ENCODE measurements around the gene EVI2B.
"Not testable (repeated sequence)": the region's sequence is repeated elsewhere in the genome, so short reads cannot be mapped to it uniquely, and the experiment has no call there.

EVI2B gene

DNA sequence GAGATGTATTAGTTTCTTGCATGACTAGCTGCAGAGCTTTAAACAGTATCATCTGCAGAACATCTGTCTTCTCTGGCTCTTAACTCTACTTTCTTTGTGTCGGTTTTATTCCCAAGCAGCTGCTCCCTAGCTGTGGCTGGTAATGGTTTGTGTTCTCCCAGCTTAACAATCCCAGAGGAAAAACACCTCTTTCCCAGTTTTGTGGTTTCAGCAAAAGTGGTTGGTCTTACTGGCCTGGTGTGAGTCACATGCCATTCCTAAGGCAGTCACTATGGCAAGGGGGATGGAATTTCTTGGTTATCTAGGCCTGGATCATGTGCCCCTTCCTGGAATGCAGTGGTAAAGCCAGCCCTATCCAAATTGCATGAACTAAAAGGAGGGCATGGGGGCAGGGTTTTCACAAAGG, 44.3 kb downstream of the EVI2B start:
- H3K4me3 ChIP-seq (ENCODE audit: low read depth, low read length) = no peak overlapping the region
- TF ChIP-seq, protein P1, sequence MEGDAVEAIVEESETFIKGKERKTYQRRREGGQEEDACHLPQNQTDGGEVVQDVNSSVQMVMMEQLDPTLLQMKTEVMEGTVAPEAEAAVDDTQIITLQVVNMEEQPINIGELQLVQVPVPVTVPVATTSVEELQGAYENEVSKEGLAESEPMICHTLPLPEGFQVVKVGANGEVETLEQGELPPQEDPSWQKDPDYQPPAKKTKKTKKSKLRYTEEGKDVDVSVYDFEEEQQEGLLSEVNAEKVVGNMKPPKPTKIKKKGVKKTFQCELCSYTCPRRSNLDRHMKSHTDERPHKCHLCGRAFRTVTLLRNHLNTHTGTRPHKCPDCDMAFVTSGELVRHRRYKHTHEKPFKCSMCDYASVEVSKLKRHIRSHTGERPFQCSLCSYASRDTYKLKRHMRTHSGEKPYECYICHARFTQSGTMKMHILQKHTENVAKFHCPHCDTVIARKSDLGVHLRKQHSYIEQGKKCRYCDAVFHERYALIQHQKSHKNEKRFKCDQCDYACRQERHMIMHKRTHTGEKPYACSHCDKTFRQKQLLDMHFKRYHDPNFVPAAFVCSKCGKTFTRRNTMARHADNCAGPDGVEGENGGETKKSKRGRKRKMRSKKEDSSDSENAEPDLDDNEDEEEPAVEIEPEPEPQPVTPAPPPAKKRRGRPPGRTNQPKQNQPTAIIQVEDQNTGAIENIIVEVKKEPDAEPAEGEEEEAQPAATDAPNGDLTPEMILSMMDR (IDR thresholded peaks at IDR 0.05; ENCODE audit: low read depth, low read length) = no peak

DNA sequence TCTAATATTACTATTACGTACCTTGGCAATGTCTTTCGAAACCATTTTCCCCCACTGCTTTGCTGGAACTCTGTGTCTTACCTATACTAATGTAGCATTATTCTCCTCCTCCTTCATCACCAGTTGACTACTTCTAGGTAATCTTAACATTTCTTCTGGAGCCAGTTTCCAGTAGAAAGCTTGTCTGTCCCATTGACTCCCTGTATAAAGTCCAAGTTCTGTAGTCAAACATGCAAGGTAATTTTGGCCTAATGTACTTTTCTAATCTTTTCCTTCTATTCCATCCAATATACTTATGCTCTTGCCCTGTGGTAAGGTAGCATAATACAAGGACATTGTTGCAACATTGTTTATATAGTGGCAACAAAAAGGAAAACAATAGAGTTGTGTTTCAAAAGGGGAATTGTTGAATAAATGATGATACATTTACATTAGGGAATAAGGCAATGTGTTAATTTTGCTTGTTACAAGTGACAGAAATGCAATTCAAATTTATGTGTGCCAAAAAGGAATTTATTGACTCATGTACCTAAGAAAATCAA, 44.7 kb downstream of the EVI2B start:
- TF ChIP-seq, protein P1 (IDR thresholded peaks at IDR 0.05; ENCODE audit: low read depth, low read length) = no peak
- no peak overlapping the region for H3K4me3 ChIP-seq (ENCODE audit: low read depth, low read length)

DNA sequence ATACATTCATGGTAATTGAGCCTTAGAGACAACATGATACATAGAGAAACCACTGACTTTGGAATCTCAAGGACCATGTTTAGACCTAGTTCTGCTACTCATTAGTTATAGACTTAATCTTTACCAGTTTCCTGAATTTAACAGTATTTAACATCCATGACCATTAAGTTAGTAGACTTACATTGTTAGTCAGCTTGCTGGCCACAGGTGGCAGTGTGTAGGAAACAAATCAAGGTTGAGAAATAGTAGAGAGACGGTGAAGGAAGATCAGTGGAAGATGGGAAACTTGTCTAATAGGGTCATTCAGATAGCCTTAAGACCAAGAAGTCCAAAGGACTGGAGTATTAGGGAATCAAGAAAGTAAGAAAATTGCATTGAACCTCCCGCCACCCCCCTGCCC, 47.8 kb downstream of the EVI2B start:
- TF ChIP-seq, protein P1 (IDR thresholded peaks at IDR 0.05; ENCODE audit: low read depth, low read length) = no peak

DNA sequence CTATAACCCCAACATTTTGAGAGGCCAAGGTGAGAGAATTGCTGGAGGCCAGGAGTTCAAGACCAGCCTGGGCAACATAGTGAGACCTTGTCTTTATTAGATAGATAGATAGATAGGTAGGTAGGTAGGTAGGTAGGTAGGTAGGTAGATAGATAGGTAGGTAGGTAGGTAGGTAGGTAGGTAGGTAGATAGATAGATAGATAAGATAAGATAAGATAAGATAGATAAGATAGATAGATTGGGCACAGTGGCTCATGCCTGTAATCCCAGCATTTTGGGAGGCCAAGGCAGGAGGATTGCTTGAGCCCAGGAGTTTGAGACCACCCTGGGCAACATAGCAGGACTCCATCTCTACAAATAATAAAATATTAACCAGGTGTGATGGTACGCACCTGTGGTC, 50.9 kb downstream of the EVI2B start:
- not testable (repeated sequence) for H3K4me3 ChIP-seq (ENCODE audit: low read depth, low read length)

More for the DNA sequence above, 47.8 kb downstream of the EVI2B start:
- H3K4me3 ChIP-seq (ENCODE audit: low read depth, low read length) = no peak overlapping the region

DNA sequence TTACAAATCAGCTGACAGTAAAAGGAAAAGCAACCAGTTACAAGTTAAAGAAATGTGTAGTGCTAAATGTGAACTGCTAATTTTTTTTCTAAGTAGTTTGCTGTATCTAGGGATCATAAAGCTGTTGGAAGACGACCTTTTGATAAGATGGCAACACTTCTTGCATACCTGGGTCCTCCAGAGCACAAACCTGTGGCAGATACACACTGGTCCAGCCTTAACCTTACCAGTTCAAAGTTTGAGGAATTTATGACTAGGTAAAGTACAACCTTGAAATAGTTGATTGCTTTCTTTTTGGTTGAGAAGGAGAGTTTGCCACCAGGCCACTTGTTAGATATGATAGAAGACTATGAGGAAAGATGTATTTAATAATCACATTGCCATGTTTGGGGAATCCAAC, 52.3 kb downstream of the EVI2B start:
- no peak overlapping the region for H3K4me3 ChIP-seq (ENCODE audit: low read depth, low read length)
- TF ChIP-seq, protein P1 (IDR thresholded peaks at IDR 0.05; ENCODE audit: low read depth, low read length) = no peak

DNA sequence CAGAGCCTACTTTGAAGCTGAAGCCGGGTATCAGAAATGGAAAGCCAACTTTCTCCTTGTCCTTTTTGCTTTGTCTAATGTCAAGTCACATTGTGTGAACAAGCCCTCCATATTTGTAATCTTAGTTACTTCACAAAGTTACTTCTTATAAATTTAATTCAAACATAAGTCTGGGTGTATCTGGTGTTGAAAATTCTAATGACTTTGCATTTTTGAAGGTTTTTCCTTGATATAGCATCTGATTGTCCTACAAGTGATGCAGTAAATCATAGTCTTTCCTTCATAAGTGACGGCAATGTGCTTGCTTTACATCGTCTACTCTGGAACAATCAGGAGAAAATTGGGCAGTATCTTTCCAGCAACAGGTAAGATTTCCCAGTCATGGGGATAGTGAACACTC, 53.7 kb downstream of the EVI2B start:
- TF ChIP-seq, protein P1 (IDR thresholded peaks at IDR 0.05; ENCODE audit: low read depth, low read length) = no peak

DNA sequence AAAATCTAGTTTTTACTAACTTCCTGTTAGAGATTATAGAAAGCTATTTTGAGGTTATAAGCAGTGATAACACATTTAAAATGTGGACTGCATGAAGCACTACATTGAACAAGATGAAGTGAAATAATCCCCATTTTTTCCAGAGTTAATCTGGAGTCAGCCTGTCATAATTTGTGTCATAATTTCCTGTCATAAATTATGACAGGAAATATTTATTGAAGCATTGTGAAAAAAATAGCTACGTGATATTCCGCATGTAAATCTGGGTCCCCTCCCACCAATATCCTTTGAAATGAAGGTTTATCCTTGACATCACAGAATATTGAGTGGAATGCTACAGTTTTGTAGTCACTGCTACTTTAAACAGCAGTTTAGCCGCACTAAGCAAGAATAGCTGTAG, 56.9 kb downstream of the EVI2B start:
- no peak overlapping the region for H3K4me3 ChIP-seq (ENCODE audit: low read depth, low read length)
- TF ChIP-seq, protein P1 (IDR thresholded peaks at IDR 0.05; ENCODE audit: low read depth, low read length) = no peak

More for the DNA sequence above, 53.7 kb downstream of the EVI2B start:
- H3K4me3 ChIP-seq (ENCODE audit: low read depth, low read length) = no peak overlapping the region

DNA sequence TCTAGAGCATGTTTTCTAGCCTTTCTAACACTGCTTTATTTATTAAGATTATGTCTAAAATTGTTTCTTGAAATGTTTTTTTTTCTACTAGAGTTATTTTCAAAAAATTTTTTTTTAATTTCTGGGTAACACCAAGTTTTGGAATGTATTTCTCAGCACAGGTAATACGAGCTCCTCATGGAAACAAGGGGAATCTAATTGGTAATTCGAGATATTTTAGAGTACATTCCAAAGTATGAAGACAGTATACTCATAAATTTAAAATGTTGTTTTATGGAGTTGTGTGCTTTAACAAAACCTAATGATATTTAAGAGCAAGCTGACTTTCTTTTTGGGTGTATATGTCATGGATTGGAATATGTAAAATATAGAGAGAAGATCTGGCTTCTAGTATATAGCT, 59.2 kb downstream of the EVI2B start:
- TF ChIP-seq, protein P1 (IDR thresholded peaks at IDR 0.05; ENCODE audit: low read depth, low read length) = no peak
- no peak overlapping the region for H3K4me3 ChIP-seq (ENCODE audit: low read depth, low read length)
